ENCODE measurements around the gene HAUS8. TPM values are rescaled to one million over a fixed set of nuclear protein-coding genes. Genes with fewer than 3 reads are reported as not detected.

HAUS8 gene
- total and polyA plus RNA-seq, 2 of the 8 experiments (the other 6 are each of a cell fraction or from before 2014, with no cell fraction given) = 18.4 to 23.2 TPM

DNA sequence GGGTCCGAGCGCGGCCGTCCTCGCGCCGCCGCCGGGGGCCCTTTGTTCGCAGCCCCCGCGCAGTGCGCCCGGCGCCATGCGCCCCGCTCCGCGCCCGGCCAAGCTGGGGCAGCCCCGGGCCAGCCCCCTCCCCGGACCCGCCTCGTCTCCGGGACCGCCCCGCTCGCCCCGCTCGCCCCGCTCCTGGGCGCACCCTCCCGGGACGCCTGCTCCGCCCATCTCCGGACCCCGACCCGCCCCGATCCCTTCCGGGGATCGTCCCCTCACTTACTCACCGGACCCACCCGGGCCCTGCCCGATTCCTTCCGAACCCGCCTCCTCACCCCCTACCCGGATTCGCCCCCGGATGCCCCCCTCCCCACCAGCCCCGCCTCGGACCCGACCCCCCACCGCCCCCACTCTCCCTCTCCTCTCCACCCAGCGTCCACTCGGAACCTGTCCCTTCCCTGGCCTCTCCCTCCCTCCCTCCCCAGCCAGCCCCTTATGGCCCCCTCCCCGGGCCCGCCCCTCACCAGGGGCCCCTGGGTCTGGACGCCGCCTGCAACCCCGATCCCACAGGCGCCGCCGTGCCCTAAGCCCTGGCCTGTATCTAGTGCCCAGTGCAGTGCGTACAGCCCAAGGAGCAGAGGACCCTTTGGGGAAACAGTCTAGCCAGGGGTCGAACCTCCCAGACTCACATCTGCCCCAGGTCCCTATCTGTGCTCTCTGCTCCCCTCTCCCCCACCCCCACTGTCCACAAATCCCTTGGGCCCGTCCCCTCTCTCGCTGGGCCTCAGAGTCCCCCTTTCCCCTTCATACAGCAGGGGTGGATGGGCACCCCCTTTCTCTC is 48.3 kb downstream of the HAUS8 start, which contains the start of gene CPAMD8 (continued):
- TF ChIP-seq HDAC2 (IDR thresholded peaks at IDR 0.05; ENCODE audit: borderline replicate concordance in 1 of 2, low read depth in 2 of 2, low read length in 2 of 2) = 0 out of 4 replicates have a peak, but pooled peaks of 1 of the 2 experiments have one; percentile 21
- no peak for TF ChIP-seq KDM5A (IDR thresholded peaks at IDR 0.05; ENCODE audit: low read length)
- TF ChIP-seq, protein P1, sequence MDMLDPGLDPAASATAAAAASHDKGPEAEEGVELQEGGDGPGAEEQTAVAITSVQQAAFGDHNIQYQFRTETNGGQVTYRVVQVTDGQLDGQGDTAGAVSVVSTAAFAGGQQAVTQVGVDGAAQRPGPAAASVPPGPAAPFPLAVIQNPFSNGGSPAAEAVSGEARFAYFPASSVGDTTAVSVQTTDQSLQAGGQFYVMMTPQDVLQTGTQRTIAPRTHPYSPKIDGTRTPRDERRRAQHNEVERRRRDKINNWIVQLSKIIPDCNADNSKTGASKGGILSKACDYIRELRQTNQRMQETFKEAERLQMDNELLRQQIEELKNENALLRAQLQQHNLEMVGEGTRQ (IDR thresholded peaks at IDR 0.05; ENCODE audit: low read length) = no peak
- TF ChIP-seq NANOG (IDR thresholded peaks at IDR 0.05; ENCODE audit: insufficient read depth, low read depth, low read length, poor library complexity, severe bottlenecking) = no peak
- TF ChIP-seq, protein P2, sequence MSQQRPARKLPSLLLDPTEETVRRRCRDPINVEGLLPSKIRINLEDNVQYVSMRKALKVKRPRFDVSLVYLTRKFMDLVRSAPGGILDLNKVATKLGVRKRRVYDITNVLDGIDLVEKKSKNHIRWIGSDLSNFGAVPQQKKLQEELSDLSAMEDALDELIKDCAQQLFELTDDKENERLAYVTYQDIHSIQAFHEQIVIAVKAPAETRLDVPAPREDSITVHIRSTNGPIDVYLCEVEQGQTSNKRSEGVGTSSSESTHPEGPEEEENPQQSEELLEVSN (IDR thresholded peaks at IDR 0.05) = no peak
- TF ChIP-seq, protein P3, sequence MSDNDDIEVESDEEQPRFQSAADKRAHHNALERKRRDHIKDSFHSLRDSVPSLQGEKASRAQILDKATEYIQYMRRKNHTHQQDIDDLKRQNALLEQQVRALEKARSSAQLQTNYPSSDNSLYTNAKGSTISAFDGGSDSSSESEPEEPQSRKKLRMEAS (IDR thresholded peaks at IDR 0.05) = no peak
- no peak for TF ChIP-seq BCL11A (IDR thresholded peaks at IDR 0.05; ENCODE audit: low read depth in 2 of 2, low read length in 2 of 2)
- no peak for TF ChIP-seq GTF2F1 (IDR thresholded peaks at IDR 0.05; ENCODE audit: borderline replicate concordance, low read depth, low read length)
- no peak for TF ChIP-seq CHD1 (IDR thresholded peaks at IDR 0.05; ENCODE audit: low read depth, low read length)
- TF ChIP-seq SIRT6 (IDR thresholded peaks at IDR 0.05; ENCODE audit: low read length) = no peak

Data from H1 (cell line).